Panc1 (cell line): Measurements from ENCODE around the gene TRPV5. TPM values are rescaled to one million over a fixed set of nuclear protein-coding genes. Genes with fewer than 3 reads are reported as not detected.

Experiments
- ATAC-seq: fragments of 200-7000 bp; cut with Tn5 transposase; 2 replicates; pipeline ENCODE4 v1.9.1; 2020; ENCODE audit warnings: mild to moderate bottlenecking, moderate library complexity
- BruUV-seq: library from RNA; stranded (reverse); fragments of 400-500 nt; replicated peaks from 2 replicates; lab custom pipeline; 2021; lab: Mats Ljungman, UMichigan
- CTCF ChIA-PET: fragments of 300-600 bp; sonication (Branson Sonifier 250); formaldehyde crosslinking; loops from one replicate; lab custom pipeline; 2022; ENCODE audit warnings: antibody characterized with exemption; lab: Charles Lee
- POLR2A ChIA-PET: fragments of 300-600 bp; sonication (Branson Sonifier 250); formaldehyde crosslinking; loops from one replicate; lab custom pipeline; 2022; ENCODE audit warnings: antibody characterized with exemption; lab: Charles Lee
- DNase-seq: peaks from one replicate; pipeline ENCODE4 v3.0.0-alpha.2; 2010; ENCODE audit warnings: low read depth, low spot score
- H3K27ac ChIP-seq: 2 replicates; pipeline ENCODE4 v1.5.1; 2011; ENCODE audit warnings: mild to moderate bottlenecking, low read length, inconsistent platforms
- H3K27me3 ChIP-seq: fragments of 200-500 bp; sonication (Bioruptor generic); 2 replicates; pipeline ENCODE4 v1.6.0; 2014; ENCODE audit warnings: low read length, inconsistent platforms; ENCODE audit not compliant: control insufficient read depth, insufficient read depth
- H3K36me3 ChIP-seq: fragments of 200-500 bp; sonication (Bioruptor generic); 2 replicates; pipeline ENCODE4 v1.5.1; 2014; ENCODE audit warnings: inconsistent platforms, mild to moderate bottlenecking, low read length, moderate library complexity; ENCODE audit not compliant: control insufficient read depth, insufficient read depth
- H3K4me1 ChIP-seq: 2 replicates; pipeline ENCODE4 v1.5.1; 2011; ENCODE audit warnings: inconsistent platforms, mild to moderate bottlenecking, low read length, moderate library complexity; ENCODE audit not compliant: control insufficient read depth, insufficient read depth
- H3K4me3 ChIP-seq, 2 experiments: 2 replicates each; pipeline ENCODE4 v1.5.1; 2011 to 2012; ENCODE audit warnings: low read depth in 2 of 2, low read length in 2 of 2, mild to moderate bottlenecking in 2 of 2, inconsistent platforms in 1 of 2, moderate library complexity in 1 of 2
- H3K9me3 ChIP-seq: fragments of 200-500 bp; sonication (Bioruptor generic); 2 replicates; pipeline ENCODE4 v1.5.1; 2014; ENCODE audit warnings: low read depth, mild to moderate bottlenecking, inconsistent platforms, low read length, moderate library complexity; ENCODE audit not compliant: control insufficient read depth, insufficient read depth
- POLR2AphosphoS5 ChIP-seq: IDR thresholded peaks from 2 replicates; pipeline ENCODE4 v1.6.1; 2012; ENCODE audit warnings: mild to moderate bottlenecking, low read depth, low read length, moderate library complexity
- SIN3A ChIP-seq: IDR thresholded peaks from 2 replicates; pipeline ENCODE4 v1.6.1; 2012; ENCODE audit warnings: low read depth, mild to moderate bottlenecking, low read length, moderate library complexity, borderline replicate concordance; ENCODE audit not compliant: insufficient read depth
- TCF7L2 ChIP-seq: IDR thresholded peaks from 2 replicates; pipeline ENCODE4 v1.6.1; 2011; ENCODE audit warnings: mild to moderate bottlenecking, low read depth, low read length, inconsistent platforms
- in situ Hi-C: cut with HindIII; loops from 2 replicates; pipeline ENCODE4 v1.10.0; 2016; ENCODE audit warnings: low sequenced_read_pairs, low pct_unique_long_range_greater_than_20kb
- intact Hi-C: fragments of 100-400 bp; cut with micrococcal nuclease; formaldehyde crosslinking; loops from one replicate; pipeline ENCODE4 v1.10.0; 2022; ENCODE audit not compliant: unreplicated experiment
- total RNA-seq: library from RNA; stranded (reverse); gene quantifications from one replicate; pipeline ENCODE4 v1.2.1, GENCODE V29; 2021; ENCODE audit not compliant: unreplicated experiment
- TF ChIP-seq, protein P1 (sequence below), 2 experiments: IDR thresholded peaks; 2 replicates each; pipeline ENCODE4 v1.6.1; 2011 to 2012; ENCODE audit warnings: low read depth in 2 of 2, control low read depth in 1 of 2, low read length in 1 of 2, mild to moderate bottlenecking in 1 of 2, moderate library complexity in 1 of 2; ENCODE audit not compliant: insufficient read depth in 1 of 2
- TF ChIP-seq, protein P2 (sequence below): fragments of 450-650 bp; IDR thresholded peaks from 2 replicates; pipeline ENCODE4 v1.5.1; 2017; ENCODE audit warnings: mild to moderate bottlenecking

TRPV5 gene
- total RNA-seq, 1 experiment from 2014 or later, result not detected

DNA sequence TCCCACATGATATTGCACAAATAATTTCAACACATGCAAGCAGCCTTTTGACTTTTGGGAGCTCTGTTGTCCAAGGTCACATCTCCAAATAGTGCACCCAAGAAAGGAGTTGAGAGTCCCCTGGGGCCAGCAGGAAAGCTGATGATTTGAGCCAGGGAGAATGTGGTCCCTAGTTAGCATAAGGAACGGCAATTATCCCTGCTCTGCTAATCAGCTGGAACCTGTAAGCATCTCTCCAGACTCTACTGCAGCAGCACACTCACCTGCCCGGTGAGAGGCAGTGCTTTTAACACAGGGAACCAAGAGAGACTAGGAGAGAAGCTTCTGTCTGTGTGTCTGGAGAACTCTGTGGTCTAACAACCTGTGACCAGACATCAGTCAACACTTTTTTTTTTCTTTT lies 17.0 kb downstream of the TRPV5 start:
- BruUV-seq, result no TSS peak
- CTCF ChIA-PET, result no interaction called here
- no peaks in the 10 kb centered on the region for H3K4me1 ChIP-seq

DNA sequence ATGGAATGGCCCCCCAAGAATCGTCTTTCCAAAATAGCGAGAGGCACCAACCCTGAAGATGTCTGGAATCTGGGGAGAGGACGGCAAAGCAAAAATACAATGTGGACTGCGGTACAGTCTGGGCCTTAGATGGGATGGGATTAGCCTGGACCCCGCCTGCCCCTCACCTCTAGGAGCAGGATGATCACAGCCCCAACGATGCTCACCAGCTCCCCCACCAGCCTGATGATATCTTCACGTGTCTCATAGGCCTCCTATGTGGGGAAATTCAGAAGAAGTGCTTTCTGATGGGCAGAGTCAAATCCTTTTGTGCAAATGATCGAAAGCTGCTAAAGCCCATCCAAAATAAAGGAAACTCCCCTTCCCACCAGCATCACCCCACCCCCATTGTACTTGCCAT lies 18.2 kb downstream of the TRPV5 start:
- in situ Hi-C loops, result no loop called here
- no TSS peak for BruUV-seq
- no peaks in the 10 kb centered on the region for H3K4me1 ChIP-seq
- DNase-seq, result no peak
- ChIA-PET CTCF (no interaction called here), POLR2A (no interaction called here)
- no peak for TF ChIP-seq SIN3A
- no peaks in the 10 kb centered on the region; the same call in 1 of the 2 replicates for H3K27me3 ChIP-seq
- ATAC-seq, result no peak
- intact Hi-C loops, result no loop called here
- no peak overlapping the region for H3K4me3 ChIP-seq
- no peaks in the 10 kb centered on the region for H3K36me3 ChIP-seq
- H3K27ac ChIP-seq, result no peak overlapping the region
- H3K9me3 ChIP-seq, result no peaks in the 10 kb centered on the region

More for the DNA sequence above, 17.0 kb downstream of the TRPV5 start:
- DNase-seq, result no peak
- no peak for ATAC-seq
- TF ChIP-seq SIN3A, result no peak
- no peak for TF ChIP-seq POLR2AphosphoS5
- TF ChIP-seq, protein P1, sequence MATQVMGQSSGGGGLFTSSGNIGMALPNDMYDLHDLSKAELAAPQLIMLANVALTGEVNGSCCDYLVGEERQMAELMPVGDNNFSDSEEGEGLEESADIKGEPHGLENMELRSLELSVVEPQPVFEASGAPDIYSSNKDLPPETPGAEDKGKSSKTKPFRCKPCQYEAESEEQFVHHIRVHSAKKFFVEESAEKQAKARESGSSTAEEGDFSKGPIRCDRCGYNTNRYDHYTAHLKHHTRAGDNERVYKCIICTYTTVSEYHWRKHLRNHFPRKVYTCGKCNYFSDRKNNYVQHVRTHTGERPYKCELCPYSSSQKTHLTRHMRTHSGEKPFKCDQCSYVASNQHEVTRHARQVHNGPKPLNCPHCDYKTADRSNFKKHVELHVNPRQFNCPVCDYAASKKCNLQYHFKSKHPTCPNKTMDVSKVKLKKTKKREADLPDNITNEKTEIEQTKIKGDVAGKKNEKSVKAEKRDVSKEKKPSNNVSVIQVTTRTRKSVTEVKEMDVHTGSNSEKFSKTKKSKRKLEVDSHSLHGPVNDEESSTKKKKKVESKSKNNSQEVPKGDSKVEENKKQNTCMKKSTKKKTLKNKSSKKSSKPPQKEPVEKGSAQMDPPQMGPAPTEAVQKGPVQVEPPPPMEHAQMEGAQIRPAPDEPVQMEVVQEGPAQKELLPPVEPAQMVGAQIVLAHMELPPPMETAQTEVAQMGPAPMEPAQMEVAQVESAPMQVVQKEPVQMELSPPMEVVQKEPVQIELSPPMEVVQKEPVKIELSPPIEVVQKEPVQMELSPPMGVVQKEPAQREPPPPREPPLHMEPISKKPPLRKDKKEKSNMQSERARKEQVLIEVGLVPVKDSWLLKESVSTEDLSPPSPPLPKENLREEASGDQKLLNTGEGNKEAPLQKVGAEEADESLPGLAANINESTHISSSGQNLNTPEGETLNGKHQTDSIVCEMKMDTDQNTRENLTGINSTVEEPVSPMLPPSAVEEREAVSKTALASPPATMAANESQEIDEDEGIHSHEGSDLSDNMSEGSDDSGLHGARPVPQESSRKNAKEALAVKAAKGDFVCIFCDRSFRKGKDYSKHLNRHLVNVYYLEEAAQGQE (IDR thresholded peaks at IDR 0.05; ENCODE audit: insufficient read depth in 1 of 2, low read depth in 2 of 2, low read length in 1 of 2), result no peak
- TF ChIP-seq, protein P2, sequence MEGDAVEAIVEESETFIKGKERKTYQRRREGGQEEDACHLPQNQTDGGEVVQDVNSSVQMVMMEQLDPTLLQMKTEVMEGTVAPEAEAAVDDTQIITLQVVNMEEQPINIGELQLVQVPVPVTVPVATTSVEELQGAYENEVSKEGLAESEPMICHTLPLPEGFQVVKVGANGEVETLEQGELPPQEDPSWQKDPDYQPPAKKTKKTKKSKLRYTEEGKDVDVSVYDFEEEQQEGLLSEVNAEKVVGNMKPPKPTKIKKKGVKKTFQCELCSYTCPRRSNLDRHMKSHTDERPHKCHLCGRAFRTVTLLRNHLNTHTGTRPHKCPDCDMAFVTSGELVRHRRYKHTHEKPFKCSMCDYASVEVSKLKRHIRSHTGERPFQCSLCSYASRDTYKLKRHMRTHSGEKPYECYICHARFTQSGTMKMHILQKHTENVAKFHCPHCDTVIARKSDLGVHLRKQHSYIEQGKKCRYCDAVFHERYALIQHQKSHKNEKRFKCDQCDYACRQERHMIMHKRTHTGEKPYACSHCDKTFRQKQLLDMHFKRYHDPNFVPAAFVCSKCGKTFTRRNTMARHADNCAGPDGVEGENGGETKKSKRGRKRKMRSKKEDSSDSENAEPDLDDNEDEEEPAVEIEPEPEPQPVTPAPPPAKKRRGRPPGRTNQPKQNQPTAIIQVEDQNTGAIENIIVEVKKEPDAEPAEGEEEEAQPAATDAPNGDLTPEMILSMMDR, result no peak
- no peak for TF ChIP-seq TCF7L2
- intact Hi-C loops, result no loop called here
- no peaks in the 10 kb centered on the region for H3K36me3 ChIP-seq
- no peaks in the 10 kb centered on the region; the same call in 1 of the 2 replicates for H3K27me3 ChIP-seq
- H3K9me3 ChIP-seq, result no peaks in the 10 kb centered on the region
- in situ Hi-C loops, result no loop called here
- no peak overlapping the region for H3K27ac ChIP-seq
- no peak overlapping the region for H3K4me3 ChIP-seq
- POLR2A ChIA-PET, result no interaction called here

DNA sequence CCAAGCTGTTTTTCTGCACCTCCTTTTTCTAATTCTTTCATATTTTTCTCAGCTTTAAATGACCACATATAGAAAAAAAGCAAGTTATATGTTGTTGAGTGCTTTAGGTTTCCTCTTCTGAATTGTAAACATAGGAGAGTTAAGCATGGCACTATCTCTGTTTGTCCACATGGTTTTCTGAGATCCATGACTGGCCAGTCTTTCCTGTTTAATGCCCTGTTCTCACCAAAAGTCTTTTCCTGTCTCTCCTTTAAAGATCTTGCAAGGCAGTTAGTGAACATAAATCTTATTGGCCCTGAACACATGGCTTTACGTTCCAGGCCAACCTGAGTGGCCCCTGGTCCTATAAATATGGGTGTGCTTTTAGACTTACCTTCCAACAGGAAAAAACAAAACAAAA lies 19.4 kb downstream of the TRPV5 start:
- Histone ChIP-seq H3K4me1 (no peaks in the 10 kb centered on the region), H3K27ac (no peak overlapping the region), H3K9me3 (no peaks in the 10 kb centered on the region), H3K4me3 (no peak overlapping the region), H3K27me3 (no peaks in the 10 kb centered on the region; the same call in 1 of the 2 replicates), H3K36me3 (no peaks in the 10 kb centered on the region)
- in situ Hi-C loops, result no loop called here
- ChIA-PET POLR2A (no interaction called here), CTCF (no interaction called here)
- intact Hi-C loops, result no loop called here
- no TSS peak for BruUV-seq
- no peak for ATAC-seq
- no peak for DNase-seq
- TF ChIP-seq, protein P1 (IDR thresholded peaks at IDR 0.05; ENCODE audit: insufficient read depth in 1 of 2, low read depth in 2 of 2, low read length in 1 of 2), result no peak
- TF ChIP-seq TCF7L2 (no peak), SIN3A (no peak), POLR2AphosphoS5 (no peak)
- TF ChIP-seq, protein P2, result no peak
